Muscle layer of duodenum (tissue), 2 donors: ENCODE measurements around the gene PHOX2A.

Experiments
- H3K27ac ChIP-seq: one replicate; pipeline ENCODE4 v1.7.0; 2013; ENCODE audit warnings: mild to moderate bottlenecking, low read length
- H3K27me3 ChIP-seq: one replicate; pipeline ENCODE4 v1.7.0; 2013; ENCODE audit warnings: low read depth, mild to moderate bottlenecking, control low read depth, low read length
- H3K36me3 ChIP-seq, 2 donors: one replicate each; pipeline ENCODE4 v1.7.0; 2013; ENCODE audit warnings: low read length in 2 of 2, control low read depth in 1 of 2, mild to moderate bottlenecking in 1 of 2; ENCODE audit not compliant: insufficient read depth in 2 of 2, control insufficient read depth in 1 of 2
- H3K4me1 ChIP-seq, 2 donors: one replicate each; pipeline ENCODE4 v1.7.0; 2013; ENCODE audit warnings: low read length in 2 of 2, mild to moderate bottlenecking in 2 of 2, control low read depth in 1 of 2, moderate library complexity in 1 of 2; ENCODE audit not compliant: insufficient read depth in 2 of 2, control insufficient read depth in 1 of 2
- H3K4me3 ChIP-seq, 2 donors: one replicate each; pipeline ENCODE4 v1.7.0; 2013; ENCODE audit warnings: low read length in 2 of 2, low read depth in 1 of 2, mild to moderate bottlenecking in 1 of 2
- H3K9me3 ChIP-seq, 2 donors: one replicate each; pipeline ENCODE4 v1.7.0; 2013; ENCODE audit warnings: low read length in 2 of 2, control low read depth in 1 of 2, mild to moderate bottlenecking in 1 of 2; ENCODE audit not compliant: control insufficient read depth in 1 of 2
- donor health status: healthy.

Gene PHOX2A

DNA sequence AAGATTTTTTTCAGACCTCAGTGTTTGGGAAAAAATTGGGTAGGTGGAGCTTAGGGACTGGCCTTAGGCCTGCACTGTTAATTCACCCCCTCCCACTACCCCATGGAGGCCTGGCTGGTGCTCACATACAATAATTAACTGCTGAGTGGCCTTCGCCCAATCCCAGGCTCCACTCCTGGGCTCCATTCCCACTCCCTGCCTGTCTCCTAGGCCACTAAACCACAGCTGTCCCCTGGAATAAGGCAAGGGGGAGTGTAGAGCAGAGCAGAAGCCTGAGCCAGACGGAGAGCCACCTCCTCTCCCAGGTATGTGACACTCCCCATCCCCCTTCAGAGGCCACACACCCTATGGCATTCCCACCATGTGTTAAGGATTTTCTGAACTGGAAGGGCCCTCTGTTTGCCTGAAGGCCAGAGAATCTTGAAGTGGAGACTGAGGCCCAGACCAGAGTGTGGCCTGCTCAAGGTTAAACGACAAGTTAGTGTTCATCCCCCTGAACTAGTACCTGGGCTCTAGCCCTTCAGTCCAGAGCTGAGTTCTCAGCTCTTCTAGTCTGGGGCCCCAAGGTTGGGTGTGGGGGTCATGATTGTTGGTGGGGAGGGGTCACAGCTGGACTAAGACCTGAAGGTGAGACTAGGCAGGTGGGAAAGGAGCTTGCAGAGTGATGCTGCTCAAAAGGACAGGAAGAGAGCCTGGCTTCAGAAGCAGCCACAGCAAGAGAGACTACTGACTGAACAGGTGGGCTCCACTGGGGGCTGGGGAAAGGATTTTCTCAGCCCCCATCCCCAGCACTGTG lies 54.3 kb downstream of the PHOX2A start:
- H3K4me3 ChIP-seq = no peak overlapping the region
- H3K27me3 ChIP-seq = no peaks in the 10 kb centered on the region
- H3K4me1 ChIP-seq = peaks cover 0 to 9% of the 10 kb centered on the region in 2 donors
- no peak overlapping the region for H3K27ac ChIP-seq
- no peaks in the 10 kb centered on the region for H3K36me3 ChIP-seq
- H3K9me3 ChIP-seq = no peaks in the 10 kb centered on the region
